Skin epidermis (tissue), 12 donors: Measurements from ENCODE around the gene PDE4A.
"Not testable (repeated sequence)": the region's sequence is repeated elsewhere in the genome, so short reads cannot be mapped to it uniquely, and the experiment has no call there.

Source experiments
- H3K27ac ChIP-seq, 21 experiments: fragments of 200-600 bp; sonication (generic) in 11 of 21; one replicate each; pipeline ENCODE4 v1.5.0; 2020; ENCODE audit warnings: mild to moderate bottlenecking in 3 of 21, inconsistent platforms in 2 of 21, moderate library complexity in 2 of 21
- H3K4me3 ChIP-seq, 7 experiments: fragments of 200-600 bp; sonication (generic) in 2 of 7; one replicate each; pipeline ENCODE4 v1.5.0; 2020; ENCODE audit warnings: inconsistent platforms in 2 of 7, mild to moderate bottlenecking in 2 of 7, moderate library complexity in 1 of 7

PDE4A gene

DNA sequence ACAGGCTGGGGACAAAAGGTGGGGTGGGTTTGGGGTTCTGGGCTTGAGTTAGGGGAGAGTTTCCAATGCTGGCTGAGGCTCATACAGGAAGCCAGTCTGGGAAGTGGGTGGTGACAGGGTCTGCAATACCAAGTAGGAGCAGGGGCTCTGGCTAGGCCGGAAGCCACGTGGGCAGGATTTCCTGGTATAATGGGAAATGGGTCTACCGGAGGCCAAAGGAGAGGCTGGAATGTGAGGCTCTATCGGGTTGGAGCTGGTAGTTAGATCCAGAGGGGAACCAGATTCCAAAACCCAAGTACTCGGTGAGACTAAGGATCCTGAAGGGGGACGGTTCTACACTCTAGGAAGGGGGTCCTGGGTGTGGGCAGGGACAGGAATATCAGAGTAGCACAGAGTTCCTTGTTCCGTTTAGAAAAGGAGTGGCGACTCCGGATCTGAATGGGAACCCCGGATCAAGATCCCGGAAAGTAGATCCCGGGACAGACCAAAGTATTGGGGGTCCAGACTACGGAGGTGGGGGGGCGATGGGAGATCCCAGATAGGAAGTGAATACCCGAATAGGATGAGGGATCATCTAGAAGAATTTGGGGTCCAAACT is 17.8 kb upstream of the PDE4A start:
- Histone ChIP-seq H3K4me3 (peak overlapping the region; percentile 78 to 93 (median 81)), H3K27ac (peak overlapping the region in 20 of 21 experiments; percentile 35 to 93 (median 84))

DNA sequence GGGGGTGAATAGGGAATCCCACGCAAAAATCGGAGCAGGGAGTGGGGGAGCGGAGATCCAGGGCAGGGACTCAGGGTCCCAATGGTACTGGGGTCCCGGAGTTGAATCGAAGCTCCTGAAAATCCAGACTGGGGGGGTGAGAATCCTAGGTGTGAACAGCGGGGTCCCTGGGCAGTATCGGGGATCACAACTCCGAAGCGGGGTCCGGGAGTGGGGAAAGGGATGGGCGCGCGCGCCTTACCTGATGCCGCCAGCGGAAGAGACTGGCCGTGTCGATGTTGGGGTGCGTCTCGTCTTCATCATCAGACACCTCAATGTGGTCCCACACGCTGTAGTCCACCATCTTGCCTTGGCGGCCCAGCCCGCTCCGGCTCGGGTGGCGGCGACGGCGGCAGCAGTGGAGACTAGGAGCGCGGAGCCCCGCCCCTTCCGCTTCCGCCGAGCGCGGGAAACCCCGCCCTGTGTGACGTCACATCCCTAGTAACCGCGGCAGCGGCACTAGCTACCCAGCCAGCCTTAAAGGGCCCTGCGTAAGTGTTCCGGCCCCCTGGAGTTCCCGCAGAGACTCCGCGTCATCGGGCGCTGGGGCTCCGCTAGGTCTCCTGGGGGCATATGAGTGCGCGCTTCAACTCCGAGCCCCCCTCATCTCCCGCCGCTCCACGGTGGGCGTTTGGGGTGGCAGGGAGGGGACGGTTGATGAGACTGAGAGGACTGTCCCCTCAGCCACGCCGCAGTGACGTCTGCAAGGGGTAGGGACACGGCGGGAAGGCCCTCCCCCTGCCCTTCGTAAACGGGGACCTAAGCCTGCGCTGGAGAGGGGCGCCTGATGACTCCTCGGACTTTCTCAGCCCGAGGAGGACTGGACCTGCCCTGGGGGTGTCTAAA is 17.0 kb upstream of the PDE4A start, which contains the start of gene CDC37:
Gene CDC37 (minus strand): TSS at position 406 of the 885 bp plus-strand sequence. CDS start 63 bp downstream, at position 343.
- Histone ChIP-seq H3K27ac (peak within 1 kb of the TSS; percentile 35 to 93 (median 84)), H3K4me3 (peak within 1 kb of the TSS; percentile 78 to 93 (median 81))

DNA sequence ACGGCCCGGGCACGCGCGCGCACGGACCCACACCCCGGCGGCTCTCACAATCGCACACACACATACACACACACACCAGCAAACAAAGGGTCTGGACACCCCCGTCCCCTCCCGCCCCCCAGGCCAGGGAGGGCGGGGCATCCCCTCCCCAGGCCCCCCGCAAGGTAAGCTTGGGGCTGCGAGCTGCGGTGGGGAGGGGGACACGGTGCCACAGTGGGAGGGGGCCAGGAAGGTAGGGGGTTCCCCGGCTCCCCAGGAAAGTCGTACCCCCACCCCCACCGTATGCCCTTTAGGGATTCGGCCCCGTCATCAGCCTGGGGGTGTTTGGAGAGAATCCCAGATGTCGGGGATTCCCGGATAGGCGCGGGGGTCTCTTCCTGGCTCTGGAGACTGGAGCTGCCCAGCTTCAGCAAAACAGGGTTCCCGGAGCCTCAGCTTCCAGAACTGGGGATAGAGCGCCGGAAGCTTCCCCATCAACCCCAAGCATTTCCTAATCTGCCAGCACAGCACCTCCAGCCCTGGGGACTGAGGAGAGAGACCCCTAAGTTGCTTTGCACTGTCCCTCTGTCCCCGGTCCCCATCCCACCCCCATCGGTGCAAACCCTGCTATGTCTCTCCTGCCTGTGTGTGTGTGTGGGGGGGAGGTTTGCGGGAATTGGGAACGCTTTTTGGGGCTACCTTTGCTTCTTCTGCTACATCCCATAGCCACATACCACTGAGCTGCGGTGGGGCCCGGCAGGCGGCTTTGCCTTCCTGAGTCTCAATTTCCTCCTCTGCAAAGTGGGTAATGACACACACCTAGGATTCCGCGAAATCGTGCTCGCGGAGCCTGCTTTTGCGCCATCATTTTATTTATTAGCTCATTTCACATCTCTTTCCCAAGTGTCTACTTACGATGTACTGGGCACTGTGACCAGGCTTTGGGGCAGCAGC is 15.2 kb upstream of the PDE4A start:
- peak overlapping the region in 19 of 21 experiments; percentile 1 to 93 (median 64) for H3K27ac ChIP-seq
- peak overlapping the region; percentile 78 to 93 (median 81) for H3K4me3 ChIP-seq

DNA sequence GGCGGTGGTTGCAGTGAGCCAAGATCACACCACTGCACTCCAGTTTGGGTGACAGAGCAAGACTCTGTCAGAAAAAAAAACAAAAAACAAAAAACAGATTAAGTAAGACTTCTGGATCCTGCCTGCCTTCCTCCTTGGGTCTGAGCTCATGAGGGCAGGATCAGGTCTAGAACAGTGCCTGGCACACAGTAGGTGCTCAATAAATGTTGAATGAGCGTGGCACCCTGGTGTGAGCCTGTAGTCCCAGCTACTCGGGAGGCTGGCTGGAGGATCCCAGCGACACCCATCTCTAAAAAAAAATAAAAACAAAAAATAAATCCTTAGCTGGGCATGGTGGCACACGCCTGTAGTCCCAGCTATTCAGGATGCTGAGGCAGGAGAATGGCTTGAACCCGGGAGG is 14.1 kb upstream of the PDE4A start:
- peak overlapping the region in 10 of 21 experiments; percentile 5 to 93 (median 30) for H3K27ac ChIP-seq
- no peak overlapping the region for H3K4me3 ChIP-seq

DNA sequence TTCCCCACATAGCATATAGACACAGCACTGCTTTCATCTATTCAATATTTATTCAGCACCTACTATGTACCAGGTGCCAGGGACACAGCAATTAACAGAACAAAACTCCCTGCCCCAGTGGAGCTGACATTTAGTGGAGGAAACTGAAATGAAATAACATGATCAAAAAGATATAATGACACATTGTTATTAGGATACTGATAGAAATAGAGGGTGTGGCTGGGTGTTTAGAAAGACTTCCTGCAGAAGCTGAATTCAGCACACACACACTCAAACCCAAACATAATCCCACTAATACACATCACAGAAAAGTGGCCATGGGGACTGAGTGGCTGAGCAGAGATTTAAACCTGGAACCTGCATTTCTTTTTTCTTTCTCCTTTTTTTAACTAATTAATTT is 13.2 kb upstream of the PDE4A start:
- H3K4me3 ChIP-seq, result no peak overlapping the region
- peak overlapping the region in 5 of 21 experiments; percentile 5 to 93 (median 34) for H3K27ac ChIP-seq

DNA sequence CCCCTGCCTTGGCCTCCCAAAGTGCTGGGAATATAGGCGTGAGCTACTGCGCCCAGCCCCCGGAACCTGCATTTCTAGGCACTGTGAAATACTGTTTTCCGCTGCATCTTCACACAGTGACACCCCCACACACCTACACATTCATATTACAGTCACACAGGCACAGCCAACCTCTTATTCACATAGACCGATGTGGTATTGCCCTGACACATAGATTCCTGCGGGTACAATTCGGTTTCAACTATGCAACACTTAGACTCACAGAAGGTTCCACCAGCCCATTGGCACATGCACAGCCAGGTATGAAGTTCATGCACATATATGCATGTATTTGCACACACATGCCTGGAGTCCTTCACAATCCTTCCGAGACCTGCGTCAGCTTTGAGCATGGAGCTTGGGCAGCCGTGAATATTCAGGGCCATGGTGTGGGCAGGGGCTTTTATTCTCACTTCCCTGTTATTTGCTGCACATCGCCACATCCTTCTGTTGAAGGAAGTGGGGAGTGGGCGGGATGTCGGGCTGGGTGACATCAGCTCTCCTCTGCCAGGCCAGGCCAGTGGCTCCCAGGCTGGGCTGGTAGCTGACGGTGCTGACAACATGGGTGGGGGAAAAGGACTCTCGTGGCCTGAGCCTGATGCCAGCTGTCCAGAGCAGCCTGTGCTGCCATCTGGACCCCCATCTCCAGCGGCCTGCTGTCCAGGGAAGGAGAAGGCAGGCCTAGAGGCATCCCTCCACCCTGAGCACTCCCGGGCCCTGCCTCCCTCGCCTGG is 11.6 kb upstream of the PDE4A start:
- H3K27ac ChIP-seq, result peak overlapping the region in 20 of 21 experiments; percentile 9 to 93 (median 50)
- H3K4me3 ChIP-seq, result no peak overlapping the region

DNA sequence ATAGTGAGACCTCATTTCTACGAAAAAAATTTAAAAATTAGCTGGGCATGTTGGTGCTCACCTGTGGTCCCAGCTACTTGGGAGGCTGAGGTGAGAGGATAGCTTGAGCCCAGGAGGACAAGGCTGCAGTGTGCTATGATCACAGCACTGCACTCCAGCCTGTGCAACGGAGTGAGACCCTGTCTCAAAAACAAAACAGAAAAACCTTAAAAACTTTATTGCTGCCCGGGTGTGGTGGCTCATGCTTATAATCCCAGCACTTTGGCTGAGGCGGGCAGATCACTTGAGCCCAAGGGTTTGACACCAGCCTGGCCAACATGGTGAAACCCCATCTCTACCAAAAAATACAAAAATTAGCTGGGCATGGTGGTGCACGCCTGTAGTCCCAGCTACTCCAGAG is 9.1 kb upstream of the PDE4A start:
- H3K4me3 ChIP-seq, result not testable (repeated sequence)
- H3K27ac ChIP-seq, result peak overlapping the region in 2 of 21 experiments; percentile 83 to 84

DNA sequence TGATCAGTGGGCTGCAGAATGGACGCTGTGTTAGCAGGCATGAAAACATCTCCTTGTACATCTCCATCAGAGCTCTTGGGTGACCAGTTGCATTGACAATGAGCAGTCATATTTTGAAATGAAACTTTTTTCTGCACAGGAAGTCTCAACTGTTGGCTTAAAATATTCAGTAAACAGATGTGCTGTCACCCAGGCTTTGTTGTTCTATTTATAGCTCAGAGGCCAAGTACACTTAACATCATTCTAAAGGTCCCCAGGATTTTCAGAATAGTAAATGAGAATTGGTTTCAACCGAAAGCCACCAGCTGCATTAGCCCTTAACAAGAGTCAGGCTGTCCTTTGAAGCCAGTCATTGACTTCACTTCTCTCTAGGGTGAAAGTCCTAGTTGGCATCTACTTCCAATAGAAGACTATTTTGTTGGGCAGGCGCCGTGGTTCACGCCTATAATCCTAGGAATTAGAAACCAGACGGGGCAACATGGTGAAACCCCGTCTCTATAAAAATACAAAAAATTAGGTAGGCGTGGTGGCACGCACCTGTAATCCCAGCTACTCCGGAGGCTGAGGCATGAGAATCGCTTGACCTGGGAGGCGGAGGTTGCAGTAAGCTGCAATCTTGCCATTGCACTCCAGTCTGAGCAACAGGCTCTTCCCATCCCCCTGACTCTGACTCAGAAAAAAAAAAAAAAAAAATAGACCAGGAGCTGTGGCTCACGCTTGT is 7.9 kb upstream of the PDE4A start:
- peak overlapping the region in 7 of 21 experiments; percentile 10 to 84 (median 40) for H3K27ac ChIP-seq

DNA sequence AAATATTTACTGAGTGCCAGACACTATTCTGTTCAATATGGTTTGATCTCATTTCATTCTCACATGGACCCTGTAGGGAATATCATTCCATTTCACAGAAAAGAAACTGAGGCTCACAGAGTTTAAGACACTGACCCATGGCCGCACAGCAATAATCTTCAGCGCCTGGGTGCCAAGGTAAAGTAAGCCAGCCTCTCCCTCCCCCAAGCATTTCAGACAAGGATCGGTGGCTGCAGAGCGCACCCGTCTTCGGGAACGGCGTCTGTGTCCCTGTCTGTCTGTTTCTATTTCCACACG is 4.3 kb upstream of the PDE4A start:
- Histone ChIP-seq H3K27ac (peak overlapping the region in 17 of 21 experiments; percentile 2 to 78 (median 31)), H3K4me3 (peak overlapping the region; percentile 23 to 54 (median 40))

More for the DNA sequence above, 7.9 kb upstream of the PDE4A start:
- no peak overlapping the region for H3K4me3 ChIP-seq

DNA sequence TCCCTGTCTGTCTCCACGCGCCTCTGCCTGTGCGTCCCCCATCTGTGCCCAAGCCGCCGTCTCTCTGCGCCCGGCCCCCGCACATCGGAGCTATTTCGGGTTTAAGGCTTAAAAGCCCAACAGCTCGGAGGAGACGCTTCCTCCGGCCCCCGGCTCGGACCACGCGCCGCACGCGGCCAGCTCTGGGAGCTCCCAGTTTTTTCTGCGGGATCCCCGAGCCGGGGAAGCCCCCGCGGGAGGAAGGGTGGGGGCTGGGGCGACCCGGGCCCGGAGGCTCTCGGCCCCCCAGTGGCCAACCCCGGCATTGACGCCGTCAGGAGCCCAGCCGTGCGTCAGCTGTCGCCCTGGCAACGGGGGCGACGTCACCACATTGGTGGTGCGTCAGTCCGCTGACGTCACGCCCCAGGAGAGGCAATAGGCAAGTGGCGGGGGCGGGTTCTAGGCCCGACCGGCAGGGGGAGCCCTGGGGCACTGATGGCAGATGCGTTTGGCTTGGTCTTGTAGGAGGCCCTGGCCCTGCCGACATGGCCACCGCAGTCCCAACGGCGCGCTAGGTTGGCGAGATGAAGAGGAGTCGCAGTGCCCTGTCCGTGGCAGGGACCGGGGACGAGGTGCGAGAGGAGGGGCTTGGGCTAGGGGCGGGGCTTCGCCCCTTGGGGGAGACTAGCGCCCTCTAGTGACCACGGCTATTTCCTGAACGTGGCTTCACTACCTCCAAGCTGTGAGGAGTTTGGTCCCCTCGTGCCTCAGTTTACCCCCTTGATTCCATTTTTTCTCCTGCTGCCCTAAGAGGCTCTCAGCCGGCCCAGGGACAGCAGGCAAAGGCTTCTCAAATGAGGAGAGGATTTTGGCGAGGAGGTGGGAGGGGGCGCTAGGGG is 3.7 kb upstream of the PDE4A start:
- peak overlapping the region in 17 of 21 experiments; percentile 2 to 78 (median 31) for H3K27ac ChIP-seq

DNA sequence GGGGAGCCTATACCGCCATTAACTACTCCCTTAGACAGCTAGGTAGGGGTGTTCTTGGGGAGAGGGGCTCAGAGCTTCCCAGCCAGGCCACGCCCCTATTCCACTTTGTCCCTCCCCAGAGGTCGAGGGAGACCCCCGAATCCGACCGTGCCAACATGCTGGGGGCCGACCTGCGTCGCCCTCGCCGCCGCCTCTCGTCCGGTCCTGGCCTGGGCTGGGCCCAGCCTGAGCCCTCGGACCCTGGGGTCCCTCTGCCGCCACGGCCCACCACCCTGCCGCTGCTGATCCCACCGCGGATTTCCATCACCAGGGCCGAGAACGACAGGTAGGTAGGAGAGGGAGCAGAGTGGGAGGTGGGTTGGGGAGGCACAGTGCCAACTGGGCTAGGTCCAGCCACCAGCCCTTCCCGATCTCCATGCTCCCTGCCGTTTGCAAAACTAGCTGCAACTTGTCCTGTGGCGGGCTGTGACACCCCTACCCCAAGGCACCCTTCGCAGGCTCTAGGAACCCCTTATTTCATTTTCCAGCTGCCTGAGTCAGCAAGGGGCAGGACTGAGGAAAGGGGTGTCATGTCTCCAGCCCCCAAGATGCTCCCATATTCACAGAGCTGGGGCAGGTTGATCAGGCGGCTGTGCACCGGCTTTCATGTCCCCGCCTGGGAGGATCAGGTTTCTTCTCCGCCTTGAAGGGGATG is 2.6 kb upstream of the PDE4A start:
- peak overlapping the region in 1 of 21 experiments; percentile 52 for H3K27ac ChIP-seq
- no peak overlapping the region for H3K4me3 ChIP-seq

More for the DNA sequence above, 3.7 kb upstream of the PDE4A start:
- H3K4me3 ChIP-seq, result peak overlapping the region; percentile 23 to 54 (median 40)

DNA sequence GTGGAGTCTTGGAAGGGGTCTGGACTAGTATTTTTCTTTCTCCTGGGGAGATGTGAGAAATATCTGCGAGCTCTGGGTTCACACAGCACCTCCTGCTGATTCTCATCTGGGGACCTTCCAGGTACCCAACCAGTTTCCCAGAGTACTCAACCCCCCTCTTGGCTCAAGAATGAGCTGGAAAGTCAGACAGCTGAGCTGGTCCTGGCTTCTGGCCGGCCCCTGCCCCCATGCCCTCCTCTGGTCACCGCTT is 2.2 kb upstream of the PDE4A start:
- H3K27ac ChIP-seq, result peak overlapping the region in 1 of 21 experiments; percentile 52
- no peak overlapping the region for H3K4me3 ChIP-seq

DNA sequence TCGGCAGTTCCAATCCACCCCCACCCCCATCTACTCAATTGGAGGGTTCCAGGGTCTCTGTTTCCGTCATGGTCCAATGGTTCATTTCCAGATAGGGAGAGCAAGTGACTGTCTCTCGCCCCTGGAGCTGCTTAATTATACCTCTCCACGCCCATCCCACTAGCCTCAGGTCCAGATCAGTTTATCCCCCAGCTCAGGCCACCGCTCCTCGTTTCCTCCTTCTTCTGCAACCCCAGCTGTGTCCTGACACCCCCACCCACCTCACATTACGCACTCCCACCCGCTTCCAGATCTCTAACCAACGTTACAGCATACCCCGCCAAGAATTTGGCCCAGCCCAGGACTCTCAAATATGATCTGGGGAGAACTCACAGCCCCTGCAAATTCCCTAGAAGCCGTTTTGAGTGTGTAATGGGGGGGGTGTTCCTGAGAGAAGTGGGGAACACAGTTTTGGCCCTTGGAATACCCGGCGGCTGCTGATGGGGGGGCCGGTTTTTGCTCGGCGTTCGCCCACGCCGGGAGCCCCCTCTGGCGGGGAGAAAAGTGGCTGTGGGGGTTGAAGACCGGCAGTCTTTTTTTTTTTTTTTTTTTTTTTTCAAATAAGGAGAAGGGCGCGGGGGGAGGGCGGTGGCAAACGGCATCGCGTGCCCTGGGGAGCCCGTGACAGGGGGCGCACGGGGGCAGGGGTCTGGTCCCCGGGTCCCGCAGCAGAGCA is 1.7 kb upstream of the PDE4A start:
- Histone ChIP-seq H3K27ac (peak overlapping the region in 1 of 21 experiments; percentile 52), H3K4me3 (peak overlapping the region in 2 of 7 experiments; percentile 23 to 30)

DNA sequence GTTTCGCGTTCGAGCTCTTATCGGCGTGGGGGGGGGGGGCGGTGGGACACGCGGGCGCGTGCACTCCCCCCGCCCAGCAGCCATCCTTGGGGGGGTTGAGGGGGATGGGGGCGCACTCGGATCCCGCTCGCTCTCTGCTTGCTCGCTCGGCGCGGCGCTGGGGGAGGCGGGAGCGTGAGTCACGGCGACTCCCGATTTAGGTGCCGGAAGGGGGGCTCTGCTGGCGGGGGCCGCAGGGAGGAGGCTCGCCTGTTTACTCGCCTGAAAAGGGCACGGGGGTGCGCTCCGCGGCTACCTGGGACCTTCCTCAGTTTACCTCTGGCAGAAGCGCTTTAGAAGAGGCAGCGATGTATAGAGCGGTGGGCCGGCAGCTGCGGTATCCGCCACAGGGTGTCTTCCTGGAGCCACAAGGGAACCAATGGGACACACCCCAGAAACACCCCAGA is 1.1 kb upstream of the PDE4A start:
- peak overlapping the region in 2 of 21 experiments; percentile 1 to 20 for H3K27ac ChIP-seq
- peak overlapping the region in 3 of 7 experiments; percentile 1 to 30 (median 23) for H3K4me3 ChIP-seq

DNA sequence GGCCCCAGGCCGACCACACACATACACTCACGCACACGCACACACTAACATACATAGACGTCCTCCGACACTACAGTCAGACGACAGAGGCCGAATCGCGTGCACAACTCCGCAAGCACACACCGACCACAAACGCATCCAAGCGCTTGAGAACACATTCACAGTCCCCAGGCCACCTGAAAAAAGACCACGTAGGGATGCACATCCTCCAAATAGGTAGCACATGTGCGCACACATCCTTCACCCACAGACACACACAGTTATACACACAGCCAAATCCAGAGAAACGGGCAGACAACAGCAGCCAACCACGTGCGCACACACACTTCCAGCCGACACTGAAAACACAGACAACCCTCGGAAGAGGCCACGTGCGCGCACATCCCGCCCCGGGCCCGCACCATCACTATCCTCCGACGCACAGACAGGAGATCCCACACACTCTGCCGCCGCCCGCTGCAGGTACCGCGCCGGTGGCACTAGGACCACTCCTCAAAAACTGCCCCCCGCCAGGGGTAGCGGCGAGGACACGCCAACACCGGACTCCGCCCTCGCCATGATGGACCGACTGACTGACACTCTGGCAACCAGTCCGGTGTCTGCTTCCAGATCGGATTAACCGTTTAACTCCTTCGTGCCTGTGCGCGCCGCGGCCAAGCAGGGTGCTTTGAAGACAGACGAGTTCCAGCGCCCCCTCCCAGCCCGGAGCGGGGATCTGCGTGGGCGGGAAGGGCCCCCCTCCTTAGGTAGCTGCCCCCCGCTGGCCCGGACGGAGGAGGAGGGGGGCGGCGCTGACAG is 493 bp upstream of the PDE4A start:
- H3K4me3 ChIP-seq, result peak overlapping the region in 5 of 7 experiments; percentile 21 to 36 (median 29)
- H3K27ac ChIP-seq, result peak overlapping the region in 3 of 21 experiments; percentile 1 to 50 (median 20)
